ENCODE measurements around the gene ALKBH3. TPM values are rescaled to one million over a fixed set of nuclear protein-coding genes. Genes with fewer than 3 reads are reported as not detected.
A peak's percentile ranks its signal among the peaks of the same experiment; 100 is the strongest.

Gene ALKBH3
- total RNA-seq, 1 donor from 2014 or later, result 27.3 TPM

DNA sequence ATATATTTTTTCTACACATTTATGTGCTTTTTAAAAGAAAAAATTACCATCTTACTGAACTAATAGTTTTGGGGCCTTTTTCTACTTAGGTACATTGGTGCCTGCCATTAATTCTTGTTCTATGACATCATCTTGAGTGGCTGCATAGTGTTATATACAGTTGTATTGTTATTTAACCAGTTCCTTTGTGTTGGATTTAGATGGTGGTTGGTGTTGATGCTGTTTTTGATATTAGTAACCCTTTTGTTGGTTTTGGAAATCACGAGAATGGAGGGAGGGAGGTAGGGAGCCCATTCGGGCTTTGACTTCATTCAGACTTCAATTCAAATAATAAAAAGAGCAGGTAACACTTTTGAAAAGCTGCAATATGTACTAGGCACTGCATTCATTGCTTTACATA is 46.4 kb downstream of the ALKBH3 start:
- Mint-ChIP-seq H3K27ac (ENCODE audit: unreplicated experiment) (peak overlapping the region; percentile 83), H3K9me3 (ENCODE audit: unreplicated experiment) (no peaks in the 10 kb centered on the region), H3K36me3 (ENCODE audit: low read depth, unreplicated experiment) (peaks cover 3% of the 10 kb centered on the region), H3K4me1 (ENCODE audit: unreplicated experiment) (peaks cover 14% of the 10 kb centered on the region), H3K27me3 (ENCODE audit: unreplicated experiment) (peaks cover 3% of the 10 kb centered on the region), H3K4me3 (ENCODE audit: unreplicated experiment) (no peak overlapping the region)
- TF ChIP-seq, protein P1, sequence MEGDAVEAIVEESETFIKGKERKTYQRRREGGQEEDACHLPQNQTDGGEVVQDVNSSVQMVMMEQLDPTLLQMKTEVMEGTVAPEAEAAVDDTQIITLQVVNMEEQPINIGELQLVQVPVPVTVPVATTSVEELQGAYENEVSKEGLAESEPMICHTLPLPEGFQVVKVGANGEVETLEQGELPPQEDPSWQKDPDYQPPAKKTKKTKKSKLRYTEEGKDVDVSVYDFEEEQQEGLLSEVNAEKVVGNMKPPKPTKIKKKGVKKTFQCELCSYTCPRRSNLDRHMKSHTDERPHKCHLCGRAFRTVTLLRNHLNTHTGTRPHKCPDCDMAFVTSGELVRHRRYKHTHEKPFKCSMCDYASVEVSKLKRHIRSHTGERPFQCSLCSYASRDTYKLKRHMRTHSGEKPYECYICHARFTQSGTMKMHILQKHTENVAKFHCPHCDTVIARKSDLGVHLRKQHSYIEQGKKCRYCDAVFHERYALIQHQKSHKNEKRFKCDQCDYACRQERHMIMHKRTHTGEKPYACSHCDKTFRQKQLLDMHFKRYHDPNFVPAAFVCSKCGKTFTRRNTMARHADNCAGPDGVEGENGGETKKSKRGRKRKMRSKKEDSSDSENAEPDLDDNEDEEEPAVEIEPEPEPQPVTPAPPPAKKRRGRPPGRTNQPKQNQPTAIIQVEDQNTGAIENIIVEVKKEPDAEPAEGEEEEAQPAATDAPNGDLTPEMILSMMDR (IDR thresholded peaks at IDR 0.05; ENCODE audit: unreplicated experiment), result no peak
- no peak for DNase-seq (ENCODE audit: low spot score)

DNA sequence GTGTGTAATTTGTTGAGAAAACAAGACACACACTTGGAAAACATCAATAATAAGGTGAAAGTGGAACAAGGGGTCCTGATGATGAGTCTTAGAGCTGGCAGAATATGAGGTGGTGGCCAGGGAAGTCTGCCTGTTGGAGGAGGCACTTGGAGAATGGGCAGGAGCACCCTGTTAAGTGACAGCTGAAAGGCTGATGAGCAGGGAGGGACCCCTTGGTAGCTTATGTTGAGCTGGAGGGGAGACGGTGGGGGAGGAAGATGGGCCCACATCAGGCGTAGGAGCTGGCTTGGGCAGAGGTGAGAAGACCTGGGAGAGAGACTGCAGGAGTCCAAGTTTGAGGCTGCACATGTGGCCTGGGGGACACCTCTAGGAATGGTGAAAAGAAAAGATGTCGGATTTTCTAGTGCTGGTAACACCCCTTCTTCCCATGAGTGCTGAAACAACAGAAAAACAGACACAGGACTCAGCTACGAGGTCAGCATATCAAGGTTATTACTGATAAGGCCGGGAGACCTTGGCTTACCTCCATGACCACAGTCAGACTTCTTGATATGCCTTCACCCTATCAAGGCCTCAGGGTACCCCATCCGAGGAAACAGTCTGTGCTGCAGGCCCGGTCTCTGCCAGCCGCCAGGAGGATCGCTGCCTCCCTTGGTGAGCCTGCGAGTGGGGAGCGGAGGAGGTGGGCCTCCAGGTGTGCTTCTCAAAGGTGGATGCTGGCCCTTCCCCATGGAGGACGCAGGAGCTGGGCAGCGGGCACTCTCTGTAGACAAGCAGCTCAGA is 47.5 kb downstream of the ALKBH3 start:
- no peaks in the 10 kb centered on the region for H3K9me3 Mint-ChIP-seq (ENCODE audit: unreplicated experiment)
- no peak overlapping the region for H3K27ac Mint-ChIP-seq (ENCODE audit: unreplicated experiment)
- peak overlapping the region; percentile 26 for H3K4me3 Mint-ChIP-seq (ENCODE audit: unreplicated experiment)
- no peak for DNase-seq (ENCODE audit: low spot score)
- H3K36me3 Mint-ChIP-seq (ENCODE audit: low read depth, unreplicated experiment), result peaks cover 3% of the 10 kb centered on the region
- H3K4me1 Mint-ChIP-seq (ENCODE audit: unreplicated experiment), result peaks cover 14% of the 10 kb centered on the region
- TF ChIP-seq, protein P1 (IDR thresholded peaks at IDR 0.05; ENCODE audit: unreplicated experiment), result no peak
- peaks cover 3% of the 10 kb centered on the region for H3K27me3 Mint-ChIP-seq (ENCODE audit: unreplicated experiment)

DNA sequence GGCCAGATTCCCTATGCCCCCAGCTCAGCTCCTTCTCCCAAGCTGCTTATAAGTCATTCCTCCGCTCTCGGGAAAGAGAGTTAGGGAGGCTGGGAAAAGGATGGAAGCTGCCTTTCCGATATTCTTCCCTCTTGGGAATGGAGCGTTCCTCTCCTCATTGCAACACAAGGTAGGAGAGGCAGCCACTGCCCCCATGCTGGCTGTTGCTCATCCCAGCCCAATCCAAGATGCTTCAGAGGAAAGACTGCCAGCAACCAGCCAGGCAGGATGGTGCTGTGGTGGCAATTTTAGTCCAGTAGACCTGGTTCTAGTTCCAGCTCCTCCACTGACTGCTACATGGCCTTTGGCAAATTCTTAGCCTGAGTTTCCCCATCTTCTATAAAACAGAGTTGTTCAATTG is 48.1 kb downstream of the ALKBH3 start:
- no peak for DNase-seq (ENCODE audit: low spot score)
- H3K9me3 Mint-ChIP-seq (ENCODE audit: unreplicated experiment), result no peaks in the 10 kb centered on the region
- H3K36me3 Mint-ChIP-seq (ENCODE audit: low read depth, unreplicated experiment), result peaks cover 3% of the 10 kb centered on the region
- peaks cover 3% of the 10 kb centered on the region for H3K27me3 Mint-ChIP-seq (ENCODE audit: unreplicated experiment)
- TF ChIP-seq, protein P1 (IDR thresholded peaks at IDR 0.05; ENCODE audit: unreplicated experiment), result no peak
- no peak overlapping the region for H3K27ac Mint-ChIP-seq (ENCODE audit: unreplicated experiment)
- peaks cover 14% of the 10 kb centered on the region for H3K4me1 Mint-ChIP-seq (ENCODE audit: unreplicated experiment)
- H3K4me3 Mint-ChIP-seq (ENCODE audit: unreplicated experiment), result no peak overlapping the region

DNA sequence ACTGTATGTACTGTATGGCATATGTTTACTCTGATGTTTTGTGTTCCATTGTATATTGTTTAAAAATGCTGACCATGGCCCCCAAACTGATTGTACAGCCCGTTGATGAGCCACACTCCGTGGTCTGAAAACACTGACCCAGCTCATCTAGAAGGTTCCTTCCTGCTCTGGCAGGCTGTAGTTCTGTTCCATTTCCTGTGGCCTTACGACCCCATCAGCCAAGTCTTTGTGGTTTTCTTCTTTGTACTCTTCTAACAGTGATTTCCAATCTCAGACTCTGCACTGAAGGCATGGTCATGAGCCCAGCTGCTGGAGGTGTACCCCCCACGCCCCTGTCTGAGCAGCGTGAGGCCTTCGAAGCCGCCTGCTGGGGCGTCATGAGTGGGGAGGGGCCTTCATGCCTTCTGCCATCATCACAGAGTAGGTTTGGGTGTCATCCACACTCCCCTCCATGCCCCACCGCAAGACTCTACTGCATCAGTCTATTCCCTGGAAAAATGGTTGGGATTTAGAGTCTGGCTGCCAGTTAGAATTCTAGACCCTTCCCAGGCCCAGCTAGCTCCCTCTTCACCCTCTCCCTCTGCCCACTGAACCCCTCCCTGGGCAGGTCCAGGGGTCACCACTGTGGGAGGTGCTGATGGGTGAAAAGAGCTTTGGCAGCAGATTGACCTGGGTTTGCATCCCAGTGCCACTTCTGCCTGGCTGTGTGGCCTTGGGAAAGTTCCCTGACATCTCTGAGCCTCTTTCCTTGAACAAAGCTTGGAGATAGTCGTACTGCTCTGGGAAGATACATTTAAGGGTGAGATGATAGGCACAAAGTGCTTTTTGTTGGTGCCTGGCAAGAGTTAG is 50.5 kb downstream of the ALKBH3 start:
- H3K27ac Mint-ChIP-seq (ENCODE audit: unreplicated experiment), result no peak overlapping the region
- H3K27me3 Mint-ChIP-seq (ENCODE audit: unreplicated experiment), result peaks cover 5% of the 10 kb centered on the region
- peaks cover 14% of the 10 kb centered on the region for H3K4me1 Mint-ChIP-seq (ENCODE audit: unreplicated experiment)
- peaks cover 3% of the 10 kb centered on the region for H3K36me3 Mint-ChIP-seq (ENCODE audit: low read depth, unreplicated experiment)
- no peaks in the 10 kb centered on the region for H3K9me3 Mint-ChIP-seq (ENCODE audit: unreplicated experiment)
- TF ChIP-seq, protein P1 (IDR thresholded peaks at IDR 0.05; ENCODE audit: unreplicated experiment), result no peak
- DNase-seq (ENCODE audit: low spot score), result no peak
- H3K4me3 Mint-ChIP-seq (ENCODE audit: unreplicated experiment), result peak overlapping the region; percentile 38

DNA sequence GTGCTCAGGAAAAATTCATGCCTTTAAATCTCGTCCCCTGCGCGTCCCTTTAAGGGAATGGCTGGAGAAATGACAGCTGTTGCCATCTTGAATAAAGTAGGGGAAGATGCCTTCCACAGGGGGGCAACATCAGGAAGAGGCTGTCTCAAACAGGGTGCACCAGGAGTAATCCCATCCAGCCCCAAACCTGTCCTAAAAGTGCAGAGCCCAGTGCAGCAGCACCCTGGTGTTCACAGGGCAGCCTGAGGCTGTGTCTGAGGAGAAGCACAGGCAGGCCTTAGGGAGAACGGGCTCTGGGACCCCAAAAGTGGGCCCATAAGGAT is 51.0 kb downstream of the ALKBH3 start:
- Mint-ChIP-seq H3K9me3 (ENCODE audit: unreplicated experiment) (no peaks in the 10 kb centered on the region), H3K27me3 (ENCODE audit: unreplicated experiment) (peaks cover 3% of the 10 kb centered on the region), H3K4me3 (ENCODE audit: unreplicated experiment) (no peak overlapping the region), H3K36me3 (ENCODE audit: low read depth, unreplicated experiment) (peaks cover 3% of the 10 kb centered on the region), H3K27ac (ENCODE audit: unreplicated experiment) (no peak overlapping the region), H3K4me1 (ENCODE audit: unreplicated experiment) (peaks cover 14% of the 10 kb centered on the region)
- TF ChIP-seq, protein P1 (IDR thresholded peaks at IDR 0.05; ENCODE audit: unreplicated experiment), result no peak
- no peak for DNase-seq (ENCODE audit: low spot score)
